ENCODE results near the gene CHRM4. TPM values are rescaled to one million over a fixed set of nuclear protein-coding genes. Genes with fewer than 3 reads are reported as not detected.

CHRM4 gene
- 1 to 10 TPM in 1 of 2 donors, under 1 TPM in 1; 0.67 to 3.1 TPM for total RNA-seq
- long read RNA-seq, partial matches to known transcripts: 0 of 5 reads
- long read RNA-seq, other reads (novel, unspliced or antisense): 1 of 5 reads

- intact Hi-C loops (cut with DNase I, micrococcal nuclease): no loop called here
- no peak for DNase-seq
- no peak for ATAC-seq
These were observed at the start of gene CHRM4 for GRCh38 chr11:46391578-46392420. Gene CHRM4 (minus strand): TSS chr11:46391776. CDS start chr11:46386557, 5,219 bp downstream.

- intact Hi-C loops (cut with DNase I, micrococcal nuclease): no loop called here
- no peak for DNase-seq
- ATAC-seq: peak; percentile 51
These were observed 46.6 kb upstream of the CHRM4 start for GRCh38 chr11:46438211-46438610.

- DNase-seq (no peak), ATAC-seq (no peak)
- intact Hi-C loops (cut with DNase I, micrococcal nuclease): no loop called here
These were observed 45.6 kb upstream of the CHRM4 start for GRCh38 chr11:46437122-46437689.

GRCh38 chr11:46436113-46436512, 44.5 kb upstream of the CHRM4 start:
- intact Hi-C loops (cut with DNase I, micrococcal nuclease): no loop called here
- ATAC-seq: no peak
- DNase-seq: no peak

- intact Hi-C loops (cut with DNase I, micrococcal nuclease): no loop called here
- no peak for ATAC-seq
- no peak for DNase-seq
These were observed 44.1 kb upstream of the CHRM4 start for GRCh38 chr11:46435679-46436078.

- DNase-seq (no peak), ATAC-seq (no peak)
- intact Hi-C loops (cut with DNase I, micrococcal nuclease): no loop called here
These were observed 39.6 kb upstream of the CHRM4 start for GRCh38 chr11:46431211-46431610.

GRCh38 chr11:46429717-46430116, 38.1 kb upstream of the CHRM4 start:
- DNase-seq (no peak), ATAC-seq (no peak)
- intact Hi-C loops (cut with DNase I, micrococcal nuclease): no loop called here

GRCh38 chr11:46427364-46427763, 35.8 kb upstream of the CHRM4 start:
- DNase-seq: no peak
- ATAC-seq: no peak
- intact Hi-C loops (cut with DNase I, micrococcal nuclease): no loop called here

- no peak for DNase-seq
- ATAC-seq: no peak
- intact Hi-C loops (cut with DNase I, micrococcal nuclease): no loop called here
These were observed 34.8 kb upstream of the CHRM4 start for GRCh38 chr11:46426233-46426991.

- peak; percentile 91 for ATAC-seq
- peak in 1 of 2 donors; percentile 18 for DNase-seq
- intact Hi-C loops (cut with DNase I, micrococcal nuclease): no loop called here
These were observed 31.0 kb upstream of the CHRM4 start for GRCh38 chr11:46422588-46422987.

GRCh38 chr11:46421257-46421880, 29.8 kb upstream of the CHRM4 start:
- intact Hi-C loops (cut with DNase I, micrococcal nuclease): no loop called here
- no peak for DNase-seq
- ATAC-seq: no peak

- intact Hi-C loops (cut with DNase I, micrococcal nuclease): no loop called here
- DNase-seq (no peak), ATAC-seq (no peak)
These were observed 28.9 kb upstream of the CHRM4 start for GRCh38 chr11:46420513-46420912.

- DNase-seq (no peak), ATAC-seq (no peak)
- intact Hi-C loops (cut with DNase I, micrococcal nuclease): no loop called here
These were observed 27.2 kb upstream of the CHRM4 start for GRCh38 chr11:46418751-46419150.

- intact Hi-C loops (cut with DNase I, micrococcal nuclease): no loop called here
- no peak for DNase-seq
- ATAC-seq: no peak
These were observed 26.1 kb upstream of the CHRM4 start for GRCh38 chr11:46417711-46418110.

- peak; percentile 51 for ATAC-seq
- no peak for DNase-seq
These were observed 23.3 kb upstream of the CHRM4 start for GRCh38 chr11:46414879-46415278.

GRCh38 chr11:46414466-46414796, 22.9 kb upstream of the CHRM4 start:
- intact Hi-C loops (cut with DNase I, micrococcal nuclease): no loop called here
- DNase-seq: no peak
- ATAC-seq: no peak

More at GRCh38 chr11:46414879-46415278, 23.3 kb upstream of the CHRM4 start:
- intact Hi-C loops (cut with DNase I, micrococcal nuclease): no loop called here

GRCh38 chr11:46413760-46414465, 22.3 kb upstream of the CHRM4 start:
- DNase-seq (peak in 1 of 2 donors; percentile 32), ATAC-seq (peak; percentile 73)
- intact Hi-C loops (cut with DNase I, micrococcal nuclease): no loop called here

GRCh38 chr11:46410021-46410420, 18.4 kb upstream of the CHRM4 start:
- DNase-seq (no peak), ATAC-seq (peak; percentile 40)
- intact Hi-C loops (cut with DNase I, micrococcal nuclease): no loop called here

All from left colon (tissue), 2 donors.